ENCODE measurements around the gene TAS2R41. TPM values are rescaled to one million over a fixed set of nuclear protein-coding genes. Genes with fewer than 3 reads are reported as not detected.

TAS2R41 gene
- total and polyA plus RNA-seq, 2 of the 4 experiments (the other 2 are of a cell fraction) = not detected

DNA sequence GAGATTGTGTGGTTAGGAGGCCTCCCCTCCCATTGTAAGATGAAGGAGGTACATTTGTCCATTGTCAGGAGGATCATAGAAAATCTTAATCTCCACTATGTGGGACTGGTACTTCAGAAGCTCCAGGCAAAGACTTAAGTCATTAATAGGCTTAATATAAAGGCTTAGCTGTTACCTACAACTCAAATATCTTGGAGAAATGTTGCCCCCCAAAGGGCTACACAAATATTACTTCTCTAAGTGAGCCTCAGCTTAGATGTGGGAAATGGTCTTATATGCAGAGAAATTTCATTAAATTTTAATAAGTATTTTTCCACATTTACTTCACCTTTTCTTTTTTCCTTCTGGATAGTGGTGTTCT, 27.2 kb downstream of the TAS2R41 start:
- Histone ChIP-seq H3K23ac (ENCODE audit: low read depth, low read length) (no peak overlapping the region), H3K9me1 (ENCODE audit: insufficient read depth, low read length) (no peaks in the 10 kb centered on the region), H2AK5ac (ENCODE audit: low read depth, low read length) (no peak overlapping the region), H2AK9ac (replicated peaks; ENCODE audit: low read depth, low read length, poor library complexity) (no peak overlapping the region), H3K4me2 (ENCODE audit: low read depth, low read length) (no peak overlapping the region), H2BK15ac (ENCODE audit: low read depth, low read length) (no peak overlapping the region), H4K8ac (ENCODE audit: low read depth in 2 of 2, low read length in 2 of 2) (no peak overlapping the region), H4K91ac (ENCODE audit: insufficient read depth, low read depth, low read length) (no peak overlapping the region), H3K27me3 (ENCODE audit: control insufficient read depth, insufficient read depth, low read length) (peaks cover 5% of the 10 kb centered on the region), H2BK120ac (ENCODE audit: low read depth, low read length) (no peak overlapping the region), H3K14ac (replicated peaks; ENCODE audit: low read depth, low read length) (no peak overlapping the region), H3K9ac (ENCODE audit: low read depth, low read length) (no peak overlapping the region), H2AFZ (replicated peaks; ENCODE audit: low read length, poor library complexity) (no peak overlapping the region), H3K79me1 (ENCODE audit: low read depth in 1 of 2, low read length in 2 of 2) (no peaks in the 10 kb centered on the region), H2BK20ac (ENCODE audit: low read depth, low read length) (no peak overlapping the region), H3K4me3 (ENCODE audit: insufficient read depth, low read depth, low read length) (no peak overlapping the region), H2BK5ac (ENCODE audit: low read depth, low read length, poor library complexity, severe bottlenecking) (no peak overlapping the region), H4K5ac (ENCODE audit: low read depth, low read length) (no peak overlapping the region), H3K36me3 (ENCODE audit: control insufficient read depth, insufficient read depth, low read length) (no peaks in the 10 kb centered on the region), H3K18ac (ENCODE audit: low read depth, low read length) (no peak overlapping the region), H3K4me1 (ENCODE audit: control insufficient read depth, insufficient read depth, low read length) (no peaks in the 10 kb centered on the region), H3K4ac (ENCODE audit: low read depth, low read length) (no peak overlapping the region), H3K27ac (ENCODE audit: insufficient read depth, low read length) (no peak overlapping the region), H3K56ac (ENCODE audit: extremely low read depth, insufficient read depth, low read length) (no peak overlapping the region), H4K20me1 (ENCODE audit: insufficient read depth, low read length) (no peaks in the 10 kb centered on the region), H3K9me3 (ENCODE audit: control insufficient read depth, insufficient read depth, low read length) (no peaks in the 10 kb centered on the region)
- DNase-seq (no peak), ATAC-seq (ENCODE audit: low read depth) (no peak)
- BruUV-seq (replicated peaks) = no TSS peak
- TF ChIP-seq, protein P1, sequence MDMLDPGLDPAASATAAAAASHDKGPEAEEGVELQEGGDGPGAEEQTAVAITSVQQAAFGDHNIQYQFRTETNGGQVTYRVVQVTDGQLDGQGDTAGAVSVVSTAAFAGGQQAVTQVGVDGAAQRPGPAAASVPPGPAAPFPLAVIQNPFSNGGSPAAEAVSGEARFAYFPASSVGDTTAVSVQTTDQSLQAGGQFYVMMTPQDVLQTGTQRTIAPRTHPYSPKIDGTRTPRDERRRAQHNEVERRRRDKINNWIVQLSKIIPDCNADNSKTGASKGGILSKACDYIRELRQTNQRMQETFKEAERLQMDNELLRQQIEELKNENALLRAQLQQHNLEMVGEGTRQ (IDR thresholded peaks at IDR 0.05; ENCODE audit: low read depth, low read length) = no peak
- TF ChIP-seq BHLHE40 (IDR thresholded peaks at IDR 0.05; ENCODE audit: low read depth, low read length) (no peak), NFE2L2 (IDR thresholded peaks at IDR 0.05; ENCODE audit: low read depth, low read length) (no peak), RCOR1 (IDR thresholded peaks at IDR 0.05; ENCODE audit: insufficient replicate concordance, low read length) (no peak), MAZ (IDR thresholded peaks at IDR 0.05; ENCODE audit: borderline replicate concordance, low read depth, low read length) (no peak), RAD21 (IDR thresholded peaks at IDR 0.05; ENCODE audit: low read length) (no peak), MXI1 (IDR thresholded peaks at IDR 0.05; ENCODE audit: borderline replicate concordance, low read depth, low read length) (no peak), SMC3 (IDR thresholded peaks at IDR 0.05; ENCODE audit: low read depth, low read length) (no peak), CHD1 (IDR thresholded peaks at IDR 0.05; ENCODE audit: low read depth, low read length) (no peak), RFX5 (IDR thresholded peaks at IDR 0.05; ENCODE audit: low read depth, low read length) (no peak), POLR2A (IDR thresholded peaks at IDR 0.05; ENCODE audit: low read depth, low read length) (no peak)
- TF ChIP-seq, protein P2, sequence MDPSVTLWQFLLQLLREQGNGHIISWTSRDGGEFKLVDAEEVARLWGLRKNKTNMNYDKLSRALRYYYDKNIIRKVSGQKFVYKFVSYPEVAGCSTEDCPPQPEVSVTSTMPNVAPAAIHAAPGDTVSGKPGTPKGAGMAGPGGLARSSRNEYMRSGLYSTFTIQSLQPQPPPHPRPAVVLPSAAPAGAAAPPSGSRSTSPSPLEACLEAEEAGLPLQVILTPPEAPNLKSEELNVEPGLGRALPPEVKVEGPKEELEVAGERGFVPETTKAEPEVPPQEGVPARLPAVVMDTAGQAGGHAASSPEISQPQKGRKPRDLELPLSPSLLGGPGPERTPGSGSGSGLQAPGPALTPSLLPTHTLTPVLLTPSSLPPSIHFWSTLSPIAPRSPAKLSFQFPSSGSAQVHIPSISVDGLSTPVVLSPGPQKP (IDR thresholded peaks at IDR 0.05; ENCODE audit: borderline replicate concordance, low read depth, low read length) = no peak
- TF ChIP-seq, protein P3, sequence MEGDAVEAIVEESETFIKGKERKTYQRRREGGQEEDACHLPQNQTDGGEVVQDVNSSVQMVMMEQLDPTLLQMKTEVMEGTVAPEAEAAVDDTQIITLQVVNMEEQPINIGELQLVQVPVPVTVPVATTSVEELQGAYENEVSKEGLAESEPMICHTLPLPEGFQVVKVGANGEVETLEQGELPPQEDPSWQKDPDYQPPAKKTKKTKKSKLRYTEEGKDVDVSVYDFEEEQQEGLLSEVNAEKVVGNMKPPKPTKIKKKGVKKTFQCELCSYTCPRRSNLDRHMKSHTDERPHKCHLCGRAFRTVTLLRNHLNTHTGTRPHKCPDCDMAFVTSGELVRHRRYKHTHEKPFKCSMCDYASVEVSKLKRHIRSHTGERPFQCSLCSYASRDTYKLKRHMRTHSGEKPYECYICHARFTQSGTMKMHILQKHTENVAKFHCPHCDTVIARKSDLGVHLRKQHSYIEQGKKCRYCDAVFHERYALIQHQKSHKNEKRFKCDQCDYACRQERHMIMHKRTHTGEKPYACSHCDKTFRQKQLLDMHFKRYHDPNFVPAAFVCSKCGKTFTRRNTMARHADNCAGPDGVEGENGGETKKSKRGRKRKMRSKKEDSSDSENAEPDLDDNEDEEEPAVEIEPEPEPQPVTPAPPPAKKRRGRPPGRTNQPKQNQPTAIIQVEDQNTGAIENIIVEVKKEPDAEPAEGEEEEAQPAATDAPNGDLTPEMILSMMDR (conservative IDR thresholded peaks at IDR 0.05; ENCODE audit: low read depth, low read length) = no peak
- ChIA-PET POLR2A (ENCODE audit: unreplicated experiment) (no interaction called here), CTCF (interaction anchor here (1.0 to 1.2 kb wide), 2 partner anchors 13 to 84 kb away, joined by 4 read pairs; no protein-coding TSS in a partner anchor)
- dilution Hi-C loops (cut with HindIII; ENCODE audit: low sequenced_read_pairs, unreplicated experiment) (no loop called here), intact Hi-C loops (cut with micrococcal nuclease) (no loop called here), in situ Hi-C loops (cut with MboI; ENCODE audit: low sequenced_read_pairs) (no loop called here)

Data from IMR-90 (cell line).